HEK293 (cell line): ENCODE data around the gene CASP7.

Experiments used
- CTCF ChIA-PET: fragments of 350-600 bp; formaldehyde crosslinking; extraction: SDS; loops from one replicate; lab custom pipeline; 2021; ENCODE audit warnings: antibody characterized with exemption; lab: Yijun Ruan, JAX
- POLR2A ChIA-PET: fragments of 300-600 bp; formaldehyde crosslinking; extraction: SDS; loops from one replicate; lab custom pipeline; 2020; ENCODE audit warnings: antibody characterized with exemption, inconsistent platforms; lab: Yijun Ruan, JAX
- H3K27ac ChIP-seq: fragments of 200-500 bp; sonication (Bioruptor generic); 2 replicates; pipeline ENCODE4 v1.5.1; 2014; ENCODE audit warnings: low read depth, low read length, control low read depth, inconsistent platforms; ENCODE audit errors: extremely low read depth
- H3K36me3 ChIP-seq, 2 experiments: fragments of 200-500 bp in 1 of 2; sonication (Bioruptor generic) in 1 of 2; 1 replicate in 1 of 2; 2 replicates in 1 of 2; pipeline ENCODE4 v1.5.1; 2014 to 2017; ENCODE audit warnings: inconsistent platforms in 2 of 2, low read length in 2 of 2; ENCODE audit not compliant: control insufficient read depth in 2 of 2, insufficient read depth in 1 of 2
- H3K4me1 ChIP-seq: fragments of 200-500 bp; sonication (Bioruptor generic); 2 replicates; pipeline ENCODE4 v1.5.1; 2014; ENCODE audit warnings: mild to moderate bottlenecking, low read length, inconsistent platforms; ENCODE audit not compliant: control insufficient read depth, insufficient read depth
- H3K4me3 ChIP-seq: 2 replicates; pipeline ENCODE4 v1.5.1; 2011; ENCODE audit warnings: low read depth, mild to moderate bottlenecking, control low read depth, low read length, moderate library complexity
- H3K9me3 ChIP-seq: fragments of 200-500 bp; sonication (Bioruptor generic); 2 replicates; pipeline ENCODE4 v1.5.1; 2014; ENCODE audit warnings: low read depth, low read length, inconsistent platforms; ENCODE audit not compliant: control insufficient read depth, insufficient read depth
- BCL6B ChIP-seq: fragments of 450-650 bp; formaldehyde crosslinking; IDR thresholded peaks from 2 replicates; pipeline ENCODE4 v1.5.1; 2017; ENCODE audit warnings: missing biosample characterization, missing genetic modification characterization
- INSM2 ChIP-seq: fragments of 450-650 bp; formaldehyde crosslinking; IDR thresholded peaks from 2 replicates; pipeline ENCODE4 v1.5.1; 2016; ENCODE audit warnings: missing biosample characterization, missing genetic modification characterization
- REPIN1 ChIP-seq: fragments of 450-650 bp; formaldehyde crosslinking; IDR thresholded peaks from 2 replicates; pipeline ENCODE4 v1.5.1; 2017; ENCODE audit warnings: missing biosample characterization, missing genetic modification characterization, low read depth
- REST ChIP-seq: fragments of 450-650 bp; formaldehyde crosslinking; IDR thresholded peaks from 2 replicates; pipeline ENCODE4 v1.5.1; 2016; ENCODE audit warnings: missing biosample characterization, missing genetic modification characterization
- SALL2 ChIP-seq: fragments of 450-650 bp; formaldehyde crosslinking; IDR thresholded peaks from 2 replicates; pipeline ENCODE4 v1.5.0; 2017; ENCODE audit warnings: missing biosample characterization, mild to moderate bottlenecking, missing genetic modification characterization, borderline replicate concordance
- SCRT2 ChIP-seq: fragments of 450-650 bp; formaldehyde crosslinking; IDR thresholded peaks from 2 replicates; pipeline ENCODE4 v1.5.1; 2016; ENCODE audit warnings: missing biosample characterization, missing genetic modification characterization
- ZBTB20 ChIP-seq: fragments of 450-650 bp; formaldehyde crosslinking; IDR thresholded peaks from 2 replicates; pipeline ENCODE4 v1.5.1; 2016; ENCODE audit warnings: missing biosample characterization, missing genetic modification characterization
- ZBTB21 ChIP-seq: fragments of 450-650 bp; formaldehyde crosslinking; IDR thresholded peaks from 2 replicates; pipeline ENCODE4 v1.5.1; 2017; ENCODE audit warnings: missing biosample characterization, missing genetic modification characterization
- ZFHX2 ChIP-seq: fragments of 450-650 bp; formaldehyde crosslinking; conservative IDR thresholded peaks from 2 replicates; pipeline ENCODE4 v1.5.1; 2016; ENCODE audit warnings: missing biosample characterization, missing genetic modification characterization
- ZNF10 ChIP-seq: fragments of 450-650 bp; formaldehyde crosslinking; IDR thresholded peaks from 2 replicates; pipeline ENCODE4 v1.5.1; 2017; ENCODE audit warnings: missing biosample characterization, missing genetic modification characterization
- ZNF114 ChIP-seq: fragments of 450-650 bp; formaldehyde crosslinking; IDR thresholded peaks from 2 replicates; pipeline ENCODE4 v1.5.0; 2017; ENCODE audit warnings: missing biosample characterization, missing genetic modification characterization
- ZNF121 ChIP-seq: fragments of 450-650 bp; formaldehyde crosslinking; IDR thresholded peaks from 2 replicates; pipeline ENCODE4 v1.5.1; 2016; ENCODE audit warnings: missing biosample characterization, missing genetic modification characterization
- ZNF214 ChIP-seq: fragments of 450-650 bp; formaldehyde crosslinking; IDR thresholded peaks from 2 replicates; pipeline ENCODE4 v1.5.1; 2017; ENCODE audit warnings: missing biosample characterization, mild to moderate bottlenecking, missing genetic modification characterization, borderline replicate concordance
- ZNF311 ChIP-seq: fragments of 450-650 bp; formaldehyde crosslinking; IDR thresholded peaks from 2 replicates; pipeline ENCODE4 v1.5.1; 2017; ENCODE audit warnings: missing biosample characterization, missing genetic modification characterization, borderline replicate concordance
- ZNF335 ChIP-seq: fragments of 450-650 bp; formaldehyde crosslinking; conservative IDR thresholded peaks from 2 replicates; pipeline ENCODE4 v1.5.1; 2016; ENCODE audit warnings: missing biosample characterization, missing genetic modification characterization
- ZNF362 ChIP-seq: fragments of 450-650 bp; formaldehyde crosslinking; IDR thresholded peaks from 2 replicates; pipeline ENCODE4 v1.5.1; 2016; ENCODE audit warnings: missing biosample characterization, missing genetic modification characterization
- ZNF488 ChIP-seq: fragments of 450-650 bp; formaldehyde crosslinking; IDR thresholded peaks from 2 replicates; pipeline ENCODE4 v1.5.1; 2016; ENCODE audit warnings: missing biosample characterization, missing genetic modification characterization
- ZNF548 ChIP-seq: fragments of 450-650 bp; formaldehyde crosslinking; IDR thresholded peaks from 2 replicates; pipeline ENCODE4 v1.5.1; 2016; ENCODE audit warnings: missing biosample characterization, missing genetic modification characterization
- ZNF555 ChIP-seq: fragments of 450-650 bp; formaldehyde crosslinking; conservative IDR thresholded peaks from 2 replicates; pipeline ENCODE4 v1.5.1; 2017; ENCODE audit warnings: missing biosample characterization, mild to moderate bottlenecking, missing genetic modification characterization, inconsistent platforms
- ZNF560 ChIP-seq: fragments of 450-650 bp; formaldehyde crosslinking; IDR thresholded peaks from 2 replicates; pipeline ENCODE4 v1.5.1; 2017; ENCODE audit warnings: missing biosample characterization, missing genetic modification characterization, borderline replicate concordance
- ZNF610 ChIP-seq: fragments of 450-650 bp; formaldehyde crosslinking; IDR thresholded peaks from 2 replicates; pipeline ENCODE4 v1.5.1; 2016; ENCODE audit warnings: missing biosample characterization, missing genetic modification characterization, borderline replicate concordance
- ZNF664 ChIP-seq: fragments of 450-650 bp; formaldehyde crosslinking; IDR thresholded peaks from 2 replicates; pipeline ENCODE4 v1.5.1; 2016; ENCODE audit warnings: missing biosample characterization, missing genetic modification characterization
- ZNF707 ChIP-seq: fragments of 450-650 bp; formaldehyde crosslinking; IDR thresholded peaks from 2 replicates; pipeline ENCODE4 v1.5.1; 2016; ENCODE audit warnings: missing biosample characterization, missing genetic modification characterization
- ZSCAN4 ChIP-seq: fragments of 450-650 bp; formaldehyde crosslinking; IDR thresholded peaks from 2 replicates; pipeline ENCODE4 v1.5.1; 2017; ENCODE audit warnings: missing biosample characterization, missing genetic modification characterization

The CASP7 gene

GRCh38 chr10:113665806-113666354 lies 13.8 kb upstream of the CASP7 start:
- ChIA-PET CTCF (interaction anchor here (1.2 kb wide), 1 partner anchor 13 kb away, joined by 4 read pairs; no protein-coding TSS in a partner anchor), POLR2A (interaction anchor here (0.7 kb wide), 1 partner anchor 28 kb away, joined by 3 read pairs; no protein-coding TSS in a partner anchor)
- H3K27ac ChIP-seq = no peak overlapping the region
- no peak for TF ChIP-seq ZNF555 (tag by site-specific recombination)
- no peak for TF ChIP-seq ZNF114 (tag by site-specific recombination)
- TF ChIP-seq ZBTB20 (tag by site-specific recombination) = no peak
- no peak for TF ChIP-seq ZNF362
- no peak for TF ChIP-seq ZNF610 (tag by site-specific recombination)
- no peak for TF ChIP-seq ZFHX2 (tag by site-specific recombination)
- TF ChIP-seq BCL6B = no peak
- no peak for TF ChIP-seq ZNF664 (tag by site-specific recombination)
- no peak for TF ChIP-seq INSM2 (tag by site-specific recombination)
- no peak for TF ChIP-seq ZNF311 (tag by site-specific recombination)
- no peak for TF ChIP-seq REPIN1 (tag by site-specific recombination)
- no peak for TF ChIP-seq ZNF560 (tag by site-specific recombination)
- no peak for TF ChIP-seq SALL2 (tag by site-specific recombination)
- no peak for TF ChIP-seq ZNF707
- TF ChIP-seq ZNF488 = no peak
- TF ChIP-seq ZNF548 (tag by site-specific recombination) = no peak
- no peak for TF ChIP-seq ZBTB21
- no peak for TF ChIP-seq ZNF121
- no peaks in the 10 kb centered on the region for H3K9me3 ChIP-seq
- no peak overlapping the region for H3K4me3 ChIP-seq
- H3K36me3 ChIP-seq = no peaks in the 10 kb centered on the region
- peaks cover 6% of the 10 kb centered on the region; the same call in 1 of the 2 replicates for H3K4me1 ChIP-seq

GRCh38 chr10:113666682-113667252 lies 12.9 kb upstream of the CASP7 start:
- no peaks in the 10 kb centered on the region for H3K36me3 ChIP-seq
- CTCF ChIA-PET = interaction anchor here (0.6 to 1.2 kb wide), 2 partner anchors 12 to 126 kb away, joined by 3 to 4 read pairs; no protein-coding TSS in a partner anchor
- no peak overlapping the region for H3K4me3 ChIP-seq
- no peaks in the 10 kb centered on the region for H3K9me3 ChIP-seq
- no peak overlapping the region for H3K27ac ChIP-seq
- POLR2A ChIA-PET = no interaction called here
- peaks cover 6% of the 10 kb centered on the region; the same call in 1 of the 2 replicates for H3K4me1 ChIP-seq
- no peak for TF ChIP-seq REST (tag by site-specific recombination)
- no peak for TF ChIP-seq ZSCAN4
- peak; percentile 54; the same call in 1 of the 2 replicates for TF ChIP-seq ZNF335 (tag by site-specific recombination)
- TF ChIP-seq SCRT2 (tag by site-specific recombination) = peak; percentile 26; the same call in 1 of the 2 replicates
- no peak for TF ChIP-seq ZNF214 (tag by site-specific recombination)
- TF ChIP-seq ZNF10 = 0 out of 2 replicates have a peak, but pooled peaks have one; percentile 34
- TF ChIP-seq ZNF362 = 0 out of 2 replicates have a peak, but pooled peaks have one; percentile 6
